Measurements from ENCODE around the gene CHM.

DNA sequence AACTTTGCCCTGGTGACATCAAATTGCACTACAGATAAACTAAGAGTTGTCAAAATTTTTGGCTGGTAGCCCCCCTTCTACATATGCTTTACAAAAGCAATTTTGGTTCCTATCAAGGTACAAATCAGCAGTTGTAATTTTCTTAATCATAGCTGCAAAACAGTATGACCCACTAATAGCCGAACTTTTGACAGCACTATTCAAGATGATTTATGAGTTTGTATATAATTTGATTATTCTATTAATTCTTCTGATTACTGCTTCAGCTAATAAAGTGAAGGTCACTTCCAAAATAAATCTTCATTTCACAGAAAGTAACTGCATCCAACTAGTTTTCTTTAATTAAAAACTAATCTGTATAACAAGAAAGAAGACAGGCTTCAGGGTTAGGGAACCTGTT lies 119.6 kb downstream of the CHM start:
- TF ChIP-seq, protein P1, sequence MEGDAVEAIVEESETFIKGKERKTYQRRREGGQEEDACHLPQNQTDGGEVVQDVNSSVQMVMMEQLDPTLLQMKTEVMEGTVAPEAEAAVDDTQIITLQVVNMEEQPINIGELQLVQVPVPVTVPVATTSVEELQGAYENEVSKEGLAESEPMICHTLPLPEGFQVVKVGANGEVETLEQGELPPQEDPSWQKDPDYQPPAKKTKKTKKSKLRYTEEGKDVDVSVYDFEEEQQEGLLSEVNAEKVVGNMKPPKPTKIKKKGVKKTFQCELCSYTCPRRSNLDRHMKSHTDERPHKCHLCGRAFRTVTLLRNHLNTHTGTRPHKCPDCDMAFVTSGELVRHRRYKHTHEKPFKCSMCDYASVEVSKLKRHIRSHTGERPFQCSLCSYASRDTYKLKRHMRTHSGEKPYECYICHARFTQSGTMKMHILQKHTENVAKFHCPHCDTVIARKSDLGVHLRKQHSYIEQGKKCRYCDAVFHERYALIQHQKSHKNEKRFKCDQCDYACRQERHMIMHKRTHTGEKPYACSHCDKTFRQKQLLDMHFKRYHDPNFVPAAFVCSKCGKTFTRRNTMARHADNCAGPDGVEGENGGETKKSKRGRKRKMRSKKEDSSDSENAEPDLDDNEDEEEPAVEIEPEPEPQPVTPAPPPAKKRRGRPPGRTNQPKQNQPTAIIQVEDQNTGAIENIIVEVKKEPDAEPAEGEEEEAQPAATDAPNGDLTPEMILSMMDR (IDR thresholded peaks at IDR 0.05; ENCODE audit: insufficient read depth, low read depth, low read length), result no peak
- TF ChIP-seq EZH2 (IDR thresholded peaks at IDR 0.05; ENCODE audit: insufficient read depth, low read length), result no peak
